DMS114 treated with DMSO at 0.1 percent for 48 hours (cell line): ENCODE results near the gene STOML2.
A peak's percentile ranks its signal among the peaks of the same experiment; 100 is the strongest.

Experiments used
- DNase-seq: peaks from one replicate; lab custom pipeline; 2025; ENCODE audit not compliant: unreplicated experiment; lab: John Stamatoyannopoulos, UW

Gene STOML2

DNA sequence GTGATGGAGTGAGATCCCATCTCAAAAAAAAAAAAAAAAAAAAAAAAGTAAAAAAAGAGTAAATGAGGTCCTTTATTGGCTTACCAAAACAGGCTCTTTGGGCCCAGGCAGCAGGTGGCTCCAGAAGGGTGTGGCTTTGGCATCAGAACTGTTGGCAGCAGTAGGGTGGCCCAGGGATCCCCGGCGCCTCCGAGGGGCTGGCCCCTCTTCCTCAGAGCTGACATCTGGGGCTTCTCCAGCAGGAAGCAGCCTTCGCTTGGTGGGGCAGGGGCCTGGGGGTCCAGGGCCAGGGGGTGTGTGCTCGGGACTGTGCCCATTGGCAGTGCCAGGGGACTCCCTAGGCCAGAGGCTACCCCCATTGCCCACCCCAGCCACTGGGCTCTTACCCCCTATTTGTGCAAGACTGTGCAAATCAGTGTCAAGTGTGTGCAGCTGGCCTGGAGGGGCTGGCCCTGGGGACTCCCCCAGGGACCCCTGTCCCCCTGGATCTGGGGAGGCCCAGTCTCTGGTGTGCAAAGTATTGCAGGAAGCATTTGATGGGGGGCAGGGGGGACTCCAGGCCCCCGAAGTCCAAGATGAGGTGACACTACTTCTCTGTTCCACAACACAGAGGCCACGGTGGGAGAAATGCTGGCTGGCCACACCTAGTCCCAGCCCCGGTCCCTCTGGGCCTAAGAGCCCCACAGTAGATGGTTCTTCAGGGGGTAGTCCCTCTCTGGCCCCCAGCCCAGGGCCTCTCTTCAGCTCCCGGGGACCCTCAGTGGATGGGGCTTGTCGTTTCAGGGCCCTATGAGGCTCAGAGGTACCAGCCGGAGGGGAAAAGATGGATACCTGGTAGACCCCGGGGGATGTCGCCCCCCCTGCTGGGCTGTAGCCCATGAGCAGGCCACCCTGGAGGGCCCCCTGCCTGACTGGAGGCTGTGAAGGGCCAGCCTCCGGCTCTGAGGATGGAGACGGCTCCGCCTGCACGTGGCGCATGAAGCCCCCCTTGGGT is 4.7 kb upstream of the STOML2 start:
- DNase-seq, result no peak

- DNase-seq, result no peak
These were observed 3.4 kb upstream of the STOML2 start for GRCh38 chr9:35106343-35106730.

GRCh38 chr9:35105571-35106342 is 2.8 kb upstream of the STOML2 start:
- DNase-seq, result no peak

DNA sequence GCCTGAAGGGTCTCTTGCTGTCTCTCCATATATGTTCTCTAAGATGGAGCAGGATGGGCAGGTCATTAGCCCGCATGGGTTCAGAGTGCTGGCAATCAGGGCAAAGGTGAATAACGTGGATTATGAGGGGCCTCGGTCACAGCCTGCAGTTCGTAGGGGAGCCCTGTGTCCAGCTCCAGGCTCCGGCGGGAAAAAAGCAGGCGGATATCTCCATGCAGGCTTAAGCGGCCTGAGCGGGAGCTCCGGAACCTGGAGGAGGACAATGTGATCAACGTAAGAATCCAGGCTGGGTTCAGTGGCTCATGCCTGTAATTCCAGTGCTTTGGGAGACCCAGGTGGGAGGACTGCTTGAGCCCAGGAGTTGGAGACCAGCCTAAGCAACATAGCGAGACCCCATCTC is 2.2 kb upstream of the STOML2 start:
- no peak for DNase-seq

DNA sequence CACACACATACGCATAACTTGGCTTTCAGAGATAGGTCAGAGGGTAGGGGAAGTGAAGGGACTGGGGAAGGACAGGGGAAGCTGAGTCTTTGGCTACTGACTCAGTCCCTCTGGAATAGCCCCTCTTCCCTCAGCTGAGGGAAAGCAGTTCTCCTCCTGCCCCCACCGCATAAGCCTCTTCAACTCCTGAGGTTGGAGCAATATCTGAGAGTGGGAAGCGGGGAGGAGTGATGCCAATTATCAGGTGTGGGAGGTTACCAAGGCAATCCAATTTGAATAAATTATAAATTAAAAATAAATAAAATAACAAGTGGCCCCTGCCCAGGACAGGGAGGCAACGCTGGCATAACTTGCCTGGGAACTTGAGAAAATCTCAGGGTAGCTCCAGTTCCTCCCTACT is 1.7 kb upstream of the STOML2 start:
- no peak for DNase-seq

- DNase-seq, result no peak
These were observed 795 bp upstream of the STOML2 start for GRCh38 chr9:35103660-35104191.

GRCh38 chr9:35102465-35102768 is 514 bp downstream of the STOML2 start:
- no peak for DNase-seq

- DNase-seq, result no peak
These were observed 5.4 kb downstream of the STOML2 start for GRCh38 chr9:35097573-35097972.

DNA sequence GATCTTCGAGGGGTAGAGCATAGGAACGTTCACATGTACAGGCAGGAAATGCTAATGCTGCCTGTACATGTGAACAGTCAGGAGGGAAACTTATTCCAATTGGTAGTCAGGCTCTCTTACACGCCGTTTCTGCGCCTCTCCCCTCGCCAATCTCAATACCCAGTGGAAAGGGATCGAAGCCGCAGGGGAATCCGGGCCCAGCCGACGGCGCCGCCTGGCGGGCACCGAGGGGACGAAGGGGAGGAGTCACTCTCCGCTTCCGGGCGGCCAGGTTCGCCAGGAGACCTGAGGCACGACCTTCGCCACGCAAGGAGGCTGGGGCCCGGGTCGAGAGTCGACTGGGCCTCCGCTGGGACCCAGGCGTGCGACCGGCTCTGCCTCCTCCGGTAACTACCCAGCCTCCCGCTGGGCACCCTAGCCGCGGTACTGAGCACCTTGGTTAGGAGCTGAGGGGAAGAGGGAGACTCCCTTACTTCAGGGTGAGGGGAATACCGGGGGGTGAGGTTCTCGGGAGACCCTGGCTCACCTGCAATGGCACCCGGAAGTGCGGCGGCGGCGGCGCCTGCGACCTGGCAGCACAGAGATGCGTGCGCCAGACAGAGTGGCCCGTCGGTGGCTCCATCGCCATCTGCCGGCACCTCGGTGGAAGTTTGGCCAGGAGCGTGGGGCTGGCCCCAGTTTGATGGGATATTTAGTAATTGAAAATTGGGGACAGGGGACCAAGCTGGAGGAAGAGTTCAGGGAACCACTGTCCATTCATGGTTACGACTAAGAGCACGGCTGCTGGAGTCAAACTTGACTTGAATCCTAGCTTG is 6.7 kb downstream of the STOML2 start, which contains the start of gene PIGO:
TSS of gene PIGO (minus strand) at position 557 of the 815 bp plus-strand sequence. CDS start 1,026 bp downstream, outside the sequence.
- DNase-seq, result peak; percentile 52

GRCh38 chr9:35091536-35091935 is 11.4 kb downstream of the STOML2 start:
- DNase-seq, result no peak

DNA sequence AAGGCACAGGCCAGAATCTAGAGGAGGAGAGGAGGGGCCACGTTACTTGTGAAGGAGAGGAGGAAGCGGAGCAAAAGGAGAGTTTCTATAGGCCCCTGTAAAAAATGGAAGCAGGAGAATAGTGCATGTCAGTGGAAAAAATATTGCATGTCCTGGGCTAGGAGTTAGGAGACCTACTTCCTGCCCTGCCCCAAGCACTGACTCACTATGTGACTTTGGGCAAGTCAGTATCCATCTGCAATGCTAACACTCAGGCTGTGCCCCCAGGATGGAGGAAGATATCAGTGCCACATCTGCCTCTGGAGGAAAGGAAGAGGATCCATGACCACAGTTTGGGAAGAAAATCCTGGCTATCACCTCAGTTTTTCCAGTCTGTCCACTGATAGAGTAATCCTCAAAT is 13.5 kb downstream of the STOML2 start:
- DNase-seq, result no peak

GRCh38 chr9:35085078-35085477 is 17.9 kb downstream of the STOML2 start:
- DNase-seq, result no peak

GRCh38 chr9:35079426-35080341 is 23.2 kb downstream of the STOML2 start, which contains the start of gene FANCG:
Gene FANCG, minus strand, starts transcription at chr9:35079942. Its CDS starts 418 bp downstream, at chr9:35079524.
- DNase-seq, result peak; percentile 79

DNA sequence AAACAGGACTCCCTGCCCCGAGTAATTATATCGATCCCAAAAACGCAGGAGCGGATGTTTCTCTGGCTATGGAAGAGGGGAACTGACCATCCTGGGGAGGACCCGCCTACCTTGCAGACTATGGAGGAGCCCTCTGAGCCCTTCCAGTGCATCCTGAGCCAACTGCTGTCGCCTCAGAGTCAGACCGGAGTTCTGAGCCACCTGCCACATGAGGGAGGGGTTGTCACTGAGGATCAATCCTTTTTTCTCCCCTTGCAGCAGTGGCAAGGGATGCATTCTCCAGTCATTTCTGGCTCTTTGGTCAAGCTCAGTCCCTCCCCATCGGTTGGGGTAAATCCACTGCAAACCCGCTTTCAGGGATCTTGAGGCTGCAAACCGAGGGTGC is 23.9 kb downstream of the STOML2 start:
- DNase-seq, result no peak

DNA sequence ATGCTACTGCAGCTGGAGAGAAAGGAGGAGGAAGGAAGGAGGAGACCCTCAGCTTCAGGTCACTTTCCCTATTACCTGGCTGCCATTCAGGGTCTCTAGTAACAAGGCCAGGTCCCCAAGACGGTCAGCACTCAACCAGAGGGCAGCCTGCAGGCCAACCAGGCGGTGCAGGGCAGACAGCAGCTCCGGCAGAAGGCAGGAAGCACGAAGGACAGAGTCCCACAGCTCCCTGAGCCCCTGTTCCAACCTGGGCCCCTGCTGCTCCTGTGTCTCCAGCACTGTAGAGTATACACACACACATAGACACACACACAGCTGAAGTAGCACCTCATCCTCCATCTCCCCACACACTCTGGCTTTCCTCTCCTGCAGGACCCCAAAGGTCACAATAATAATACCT is 24.9 kb downstream of the STOML2 start:
- no peak for DNase-seq

DNA sequence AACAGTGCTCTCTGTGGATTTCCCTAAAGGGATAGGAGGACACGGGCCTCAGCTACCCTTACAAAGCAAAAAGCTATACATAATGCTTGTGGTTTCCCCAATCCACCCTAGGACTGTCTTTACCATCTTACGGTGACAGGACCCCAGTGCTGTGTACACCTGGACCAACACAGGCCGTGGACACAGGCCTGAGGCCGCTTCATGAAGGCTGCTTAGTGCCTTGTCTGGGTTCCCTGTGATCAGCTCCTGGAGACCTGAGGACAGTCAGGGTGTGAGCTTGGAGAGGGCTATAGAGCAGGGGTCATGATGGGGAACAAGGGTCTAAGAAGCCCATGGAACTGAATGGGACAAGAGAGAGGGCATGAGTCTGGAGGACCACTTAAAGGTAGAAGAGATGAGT is 26.1 kb downstream of the STOML2 start:
- no peak for DNase-seq

- DNase-seq, result no peak
These were observed 27.6 kb downstream of the STOML2 start for GRCh38 chr9:35075358-35075757.

- DNase-seq, result no peak
These were observed 28.1 kb downstream of the STOML2 start for GRCh38 chr9:35074791-35075190.

- DNase-seq, result no peak
These were observed 28.8 kb downstream of the STOML2 start for GRCh38 chr9:35074141-35074540.

GRCh38 chr9:35073279-35073612 is 29.7 kb downstream of the STOML2 start:
- DNase-seq, result no peak
